Measurements from ENCODE around the gene NDUFB1.

DNA sequence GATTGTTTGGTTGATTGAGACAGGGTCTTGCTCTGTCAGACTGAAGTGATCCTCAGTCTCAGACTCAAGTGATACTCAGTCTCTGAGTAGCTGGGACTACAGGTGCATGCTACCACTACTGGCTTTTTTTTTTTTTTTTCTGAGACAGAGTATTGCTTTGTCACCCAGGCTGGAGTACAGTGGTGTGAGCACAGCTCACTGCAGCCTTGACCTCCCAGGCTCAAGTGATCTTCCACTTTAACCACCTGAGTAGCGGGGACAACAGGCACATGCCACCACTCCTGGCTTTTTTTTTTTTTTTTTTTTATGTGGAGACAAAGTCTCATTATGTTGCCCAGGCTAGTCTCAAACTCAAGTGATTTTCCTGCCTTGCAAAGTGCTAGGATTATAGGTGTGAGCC lies 32.1 kb upstream of the NDUFB1 start:
- TF ChIP-seq, protein P1, sequence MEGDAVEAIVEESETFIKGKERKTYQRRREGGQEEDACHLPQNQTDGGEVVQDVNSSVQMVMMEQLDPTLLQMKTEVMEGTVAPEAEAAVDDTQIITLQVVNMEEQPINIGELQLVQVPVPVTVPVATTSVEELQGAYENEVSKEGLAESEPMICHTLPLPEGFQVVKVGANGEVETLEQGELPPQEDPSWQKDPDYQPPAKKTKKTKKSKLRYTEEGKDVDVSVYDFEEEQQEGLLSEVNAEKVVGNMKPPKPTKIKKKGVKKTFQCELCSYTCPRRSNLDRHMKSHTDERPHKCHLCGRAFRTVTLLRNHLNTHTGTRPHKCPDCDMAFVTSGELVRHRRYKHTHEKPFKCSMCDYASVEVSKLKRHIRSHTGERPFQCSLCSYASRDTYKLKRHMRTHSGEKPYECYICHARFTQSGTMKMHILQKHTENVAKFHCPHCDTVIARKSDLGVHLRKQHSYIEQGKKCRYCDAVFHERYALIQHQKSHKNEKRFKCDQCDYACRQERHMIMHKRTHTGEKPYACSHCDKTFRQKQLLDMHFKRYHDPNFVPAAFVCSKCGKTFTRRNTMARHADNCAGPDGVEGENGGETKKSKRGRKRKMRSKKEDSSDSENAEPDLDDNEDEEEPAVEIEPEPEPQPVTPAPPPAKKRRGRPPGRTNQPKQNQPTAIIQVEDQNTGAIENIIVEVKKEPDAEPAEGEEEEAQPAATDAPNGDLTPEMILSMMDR (IDR thresholded peaks at IDR 0.05 in 4 of 5, conservative IDR thresholded peaks at IDR 0.05 in 1 of 5) = no peak
- TF ChIP-seq POLR2A (IDR thresholded peaks at IDR 0.05) = no peak
